GM12874 (cell line): Measurements from ENCODE around the gene MYEOV.

Experiments
- TF ChIP-seq, protein P1 (sequence below): IDR thresholded peaks from 2 replicates; pipeline ENCODE4 v1.5.1; 2011; ENCODE audit warnings: low read depth, mild to moderate bottlenecking, control low read depth, low read length, moderate library complexity; ENCODE audit not compliant: insufficient read depth

MYEOV gene

DNA sequence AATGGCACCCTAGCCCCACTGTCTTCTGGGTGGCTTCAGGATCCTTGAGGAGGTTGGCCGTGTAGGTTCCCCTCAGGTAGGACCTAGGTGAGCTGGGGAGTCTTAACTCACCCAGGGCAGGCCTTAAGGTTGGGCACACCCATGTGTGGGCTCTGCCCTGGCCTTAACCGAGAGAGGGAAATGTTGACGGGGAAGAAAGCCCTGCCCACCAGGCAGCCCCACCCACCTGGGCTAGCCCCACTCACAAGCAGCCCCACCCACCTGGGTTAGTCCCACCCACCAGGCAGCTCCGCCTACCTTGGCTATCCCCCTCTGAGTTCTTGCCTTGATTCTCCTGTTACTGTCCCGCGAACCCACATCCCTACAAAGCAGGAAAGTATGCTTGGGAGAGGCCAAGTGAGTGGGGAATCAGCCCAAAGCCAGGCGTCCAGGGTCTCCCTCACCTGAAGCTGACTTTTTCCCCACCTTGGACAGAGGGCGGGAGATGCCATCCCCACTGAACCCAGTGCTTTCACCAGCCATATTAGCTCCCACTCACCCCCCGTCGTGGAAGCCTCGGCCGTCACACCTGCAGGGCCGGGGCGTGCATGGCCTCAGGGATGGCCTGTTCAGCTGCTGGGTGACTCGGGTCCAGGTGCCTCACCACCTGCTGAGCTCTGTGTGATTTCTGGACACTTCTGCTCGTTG lies at the start of gene MYEOV:
MYEOV (plus strand) TSS at position 337 of the 687 bp plus-strand sequence. CDS start 1,200 bp downstream, outside the sequence.
- TF ChIP-seq, protein P1, sequence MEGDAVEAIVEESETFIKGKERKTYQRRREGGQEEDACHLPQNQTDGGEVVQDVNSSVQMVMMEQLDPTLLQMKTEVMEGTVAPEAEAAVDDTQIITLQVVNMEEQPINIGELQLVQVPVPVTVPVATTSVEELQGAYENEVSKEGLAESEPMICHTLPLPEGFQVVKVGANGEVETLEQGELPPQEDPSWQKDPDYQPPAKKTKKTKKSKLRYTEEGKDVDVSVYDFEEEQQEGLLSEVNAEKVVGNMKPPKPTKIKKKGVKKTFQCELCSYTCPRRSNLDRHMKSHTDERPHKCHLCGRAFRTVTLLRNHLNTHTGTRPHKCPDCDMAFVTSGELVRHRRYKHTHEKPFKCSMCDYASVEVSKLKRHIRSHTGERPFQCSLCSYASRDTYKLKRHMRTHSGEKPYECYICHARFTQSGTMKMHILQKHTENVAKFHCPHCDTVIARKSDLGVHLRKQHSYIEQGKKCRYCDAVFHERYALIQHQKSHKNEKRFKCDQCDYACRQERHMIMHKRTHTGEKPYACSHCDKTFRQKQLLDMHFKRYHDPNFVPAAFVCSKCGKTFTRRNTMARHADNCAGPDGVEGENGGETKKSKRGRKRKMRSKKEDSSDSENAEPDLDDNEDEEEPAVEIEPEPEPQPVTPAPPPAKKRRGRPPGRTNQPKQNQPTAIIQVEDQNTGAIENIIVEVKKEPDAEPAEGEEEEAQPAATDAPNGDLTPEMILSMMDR = no peak

DNA sequence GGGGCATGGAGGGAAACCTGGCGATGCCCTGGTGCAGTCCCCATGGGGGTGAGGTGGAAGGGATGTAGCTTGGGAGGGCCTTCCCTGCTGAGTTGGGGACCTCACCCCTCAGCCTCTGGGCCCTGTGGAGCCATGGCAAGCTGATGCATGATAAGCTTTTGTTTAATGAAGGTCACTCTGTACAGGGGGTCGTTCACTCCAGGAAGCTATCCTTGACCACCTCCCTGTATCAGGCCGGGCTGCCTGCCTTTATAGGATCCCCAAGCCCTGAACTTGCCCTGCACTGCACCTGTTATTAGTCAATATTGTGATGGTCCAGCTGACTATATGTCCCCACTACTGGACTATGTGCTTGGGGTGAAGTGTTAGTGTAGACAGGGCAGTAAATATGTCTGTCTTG lies 49.7 kb upstream of the MYEOV start:
- TF ChIP-seq, protein P1 = no peak

DNA sequence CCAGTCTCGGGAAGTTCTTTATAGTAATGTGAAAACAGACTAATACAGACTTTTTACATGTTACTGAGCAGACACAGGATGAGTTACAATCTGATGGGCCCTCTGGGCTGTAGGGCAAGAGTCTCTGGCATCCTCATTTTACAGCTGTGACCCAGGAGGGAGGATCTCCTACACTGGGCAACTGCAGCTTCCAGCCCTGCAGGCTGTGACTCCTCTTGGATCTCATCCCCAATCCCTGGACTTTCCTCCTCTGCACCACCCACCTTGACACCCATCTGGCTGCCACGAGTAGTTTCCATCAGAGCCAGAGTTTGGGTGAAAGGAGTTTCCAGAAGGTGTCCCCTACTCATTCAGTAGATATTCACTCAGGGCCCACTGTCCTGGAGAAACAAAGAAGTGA lies 48.9 kb upstream of the MYEOV start:
- TF ChIP-seq, protein P1 = no peak

DNA sequence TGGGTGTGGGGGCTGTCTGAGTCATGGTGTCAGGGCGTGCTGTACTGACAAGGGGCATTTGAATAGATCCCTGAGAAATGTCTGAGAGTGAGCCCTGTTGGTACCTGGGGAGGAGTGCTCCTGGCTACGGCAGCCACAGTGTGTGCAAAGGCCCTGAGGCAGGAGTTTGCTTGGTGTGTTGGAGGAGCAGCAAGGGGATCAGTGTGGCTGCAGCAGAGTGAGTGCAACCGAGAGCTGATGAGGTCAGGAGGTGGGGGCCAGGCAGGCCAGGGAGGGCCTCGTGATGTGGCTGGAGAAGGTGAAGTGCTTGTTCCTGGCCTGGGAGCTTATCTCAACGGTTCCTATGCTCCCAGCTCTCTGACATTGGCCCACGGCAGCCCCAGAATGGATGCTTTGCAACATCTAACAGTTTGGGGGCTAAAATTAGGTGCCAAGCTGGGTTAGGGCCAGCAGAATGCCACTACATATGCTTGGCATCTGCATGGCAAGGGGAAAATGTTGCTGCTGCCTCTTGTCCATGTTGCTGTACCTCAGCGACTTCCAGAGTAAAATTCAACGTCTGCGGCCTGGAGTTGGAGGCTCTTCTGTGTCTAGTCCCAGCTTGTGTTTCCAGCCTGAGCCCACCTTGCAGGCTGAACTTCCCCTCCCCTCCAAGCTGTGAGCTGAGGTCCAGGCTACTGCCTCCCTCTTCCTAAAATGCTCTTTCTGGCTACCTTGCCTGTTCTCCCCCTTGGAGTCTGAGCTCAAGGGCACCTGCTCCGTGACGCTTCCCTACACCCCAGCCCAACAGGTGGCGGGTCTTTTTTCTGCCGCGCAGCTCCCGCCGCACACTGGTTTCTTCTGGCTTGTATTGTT lies 48.2 kb upstream of the MYEOV start:
- TF ChIP-seq, protein P1 = no peak

DNA sequence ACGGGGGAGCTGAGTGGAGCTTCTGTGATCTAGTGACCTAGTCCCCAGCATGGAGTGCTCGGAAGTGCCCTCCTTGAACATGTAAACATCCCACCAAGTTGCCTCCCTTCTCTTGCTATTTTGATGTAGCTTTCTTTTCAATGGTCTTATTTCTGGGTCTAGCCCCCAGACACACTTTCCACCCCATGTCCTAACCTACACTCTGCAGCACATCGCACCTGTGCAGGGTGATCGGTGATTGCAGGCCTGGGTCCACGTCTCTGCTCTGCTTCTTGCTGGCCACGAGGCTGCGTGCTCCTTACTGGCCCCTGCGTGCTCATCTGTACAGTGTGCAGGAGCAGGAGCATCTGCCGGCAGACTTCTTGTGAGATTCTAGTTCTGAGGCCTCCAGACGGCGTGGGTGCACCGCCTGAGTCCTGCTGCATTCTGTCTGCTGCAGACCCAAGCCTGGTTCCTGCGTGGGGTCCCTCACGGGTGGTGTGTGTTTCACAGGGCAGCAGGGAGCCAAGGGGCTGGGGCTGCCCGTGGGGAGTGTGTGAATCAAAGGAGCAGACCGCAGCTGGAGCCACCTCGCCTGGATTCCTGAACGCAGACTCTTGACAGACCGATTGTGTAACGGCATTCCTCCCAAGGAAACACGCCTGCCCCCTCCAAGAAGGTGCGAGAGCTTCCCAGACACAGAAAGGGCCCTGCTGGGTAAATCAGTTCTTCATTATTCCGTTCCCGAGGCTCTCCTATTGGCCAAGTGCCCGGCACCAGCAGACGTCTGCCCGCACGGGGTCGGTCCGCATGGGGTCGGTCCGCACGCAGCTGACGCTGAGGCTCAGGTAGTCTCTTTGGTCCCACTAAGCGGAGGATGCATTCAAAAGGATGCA lies 44.4 kb upstream of the MYEOV start:
- TF ChIP-seq, protein P1 = no peak

DNA sequence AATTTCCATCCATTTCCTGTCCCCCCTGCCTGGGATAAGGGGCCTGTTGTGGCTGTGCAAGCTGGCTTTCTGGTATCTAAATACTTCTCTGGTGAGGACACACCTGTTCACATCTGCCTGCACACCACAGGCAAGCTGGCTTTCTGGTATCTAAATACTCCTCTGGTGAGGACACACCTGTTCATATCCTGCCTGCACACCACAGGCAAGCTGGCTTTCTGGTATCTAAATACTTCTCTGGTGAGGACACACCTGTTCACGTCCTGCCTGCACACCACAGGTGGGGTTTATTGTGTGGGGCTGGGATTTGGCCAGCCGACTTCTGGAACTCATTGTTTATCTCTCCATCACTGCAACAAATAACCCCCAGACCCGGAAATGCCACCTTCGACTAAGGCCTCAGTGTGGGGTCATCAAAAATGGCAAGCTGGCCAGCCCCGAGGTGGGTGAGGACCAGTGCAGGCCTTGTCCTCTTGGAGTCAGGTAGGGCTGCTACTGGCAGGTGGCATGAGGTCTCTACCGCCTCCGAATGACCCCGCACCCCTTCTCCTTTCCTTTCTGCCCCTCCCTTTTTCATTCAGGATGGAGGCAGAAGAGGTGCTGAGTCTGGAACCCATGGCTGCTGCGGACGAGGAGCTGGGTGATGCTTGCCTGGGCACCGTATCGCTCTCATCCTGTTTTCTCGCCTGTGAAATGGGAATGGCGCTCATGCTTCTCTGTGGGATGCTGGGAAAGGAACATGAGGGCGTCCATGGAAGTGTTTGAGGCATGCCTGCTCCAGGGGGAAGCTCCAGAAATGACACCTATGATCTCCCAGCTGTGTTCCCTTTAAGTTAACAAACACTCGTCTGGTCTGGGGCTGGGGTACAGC lies 43.5 kb upstream of the MYEOV start:
- TF ChIP-seq, protein P1 = no peak
